Measurements from ENCODE around the gene ALDH1A1. TPM values are rescaled to one million over a fixed set of nuclear protein-coding genes. Genes with fewer than 3 reads are reported as not detected.

ALDH1A1 gene
- total RNA-seq, 1 experiment from 2014 or later: 1.9 TPM

GRCh38 chr9:72980183-72980582, 27.3 kb upstream of the ALDH1A1 start:
- POLR2A ChIA-PET: no interaction called here

More at GRCh38 chr9:72980183-72980582, 27.3 kb upstream of the ALDH1A1 start:
- H3K9me3 Mint-ChIP-seq: no peaks in the 10 kb centered on the region
- DNase-seq (ENCODE audit: low spot score) (no peak), ATAC-seq (no peak)
- H3K27ac Mint-ChIP-seq: no peak overlapping the region
- peaks cover 5% of the 10 kb centered on the region for H3K4me1 Mint-ChIP-seq
- no peak overlapping the region for H3K4me3 Mint-ChIP-seq
- CTCF ChIA-PET: no interaction called here
- H3K27me3 Mint-ChIP-seq (ENCODE audit: low read depth): no peaks in the 10 kb centered on the region
- H3K36me3 Mint-ChIP-seq: no peaks in the 10 kb centered on the region
- TF ChIP-seq RORB (CRISPR knock-in tag; IDR thresholded peaks at IDR 0.05) (no peak), KAT7 (CRISPR knock-in tag; IDR thresholded peaks at IDR 0.05; ENCODE audit: borderline replicate concordance) (no peak), STAT6 (CRISPR knock-in tag; conservative IDR thresholded peaks at IDR 0.05; ENCODE audit: low read depth) (no peak), IRF2 (CRISPR knock-in tag; IDR thresholded peaks at IDR 0.05; ENCODE audit: borderline replicate concordance, low read depth) (no peak), FOXK1 (CRISPR knock-in tag; IDR thresholded peaks at IDR 0.05) (no peak), NFATC4 (CRISPR knock-in tag; IDR thresholded peaks at IDR 0.05) (no peak), CBFB (CRISPR knock-in tag; IDR thresholded peaks at IDR 0.05; ENCODE audit: low read depth) (no peak), ATF3 (CRISPR knock-in tag; conservative IDR thresholded peaks at IDR 0.05) (no peak), CREB1 (CRISPR knock-in tag; IDR thresholded peaks at IDR 0.05) (no peak), CDX4 (CRISPR knock-in tag; IDR thresholded peaks at IDR 0.05; ENCODE audit: borderline replicate concordance) (no peak), E2F5 (CRISPR knock-in tag; IDR thresholded peaks at IDR 0.05) (no peak), ZNF532 (CRISPR knock-in tag; IDR thresholded peaks at IDR 0.05; ENCODE audit: borderline replicate concordance) (no peak), RELA (CRISPR knock-in tag; IDR thresholded peaks at IDR 0.05; ENCODE audit: borderline replicate concordance) (no peak)
